ENCODE measurements around the gene KCNJ2.

- TF ChIP-seq CTCF (IDR thresholded peaks at IDR 0.05) (no peak), POLR2A (IDR thresholded peaks at IDR 0.05) (no peak), POLR2AphosphoS5 (IDR thresholded peaks at IDR 0.05) (no peak)
Measured at GRCh38 chr17:70130289-70130688, 39.0 kb upstream of the KCNJ2 start.
